Epidermal melanocyte (primary cell): Measurements from ENCODE around the gene LMO7.
A peak's percentile ranks its signal among the peaks of the same experiment; 100 is the strongest.

Experiments
- DNase-seq: peaks from one replicate; pipeline ENCODE4 v3.0.0; 2011; ENCODE audit warnings: low spot score; ENCODE audit not compliant: insufficient read length

LMO7 gene

DNA sequence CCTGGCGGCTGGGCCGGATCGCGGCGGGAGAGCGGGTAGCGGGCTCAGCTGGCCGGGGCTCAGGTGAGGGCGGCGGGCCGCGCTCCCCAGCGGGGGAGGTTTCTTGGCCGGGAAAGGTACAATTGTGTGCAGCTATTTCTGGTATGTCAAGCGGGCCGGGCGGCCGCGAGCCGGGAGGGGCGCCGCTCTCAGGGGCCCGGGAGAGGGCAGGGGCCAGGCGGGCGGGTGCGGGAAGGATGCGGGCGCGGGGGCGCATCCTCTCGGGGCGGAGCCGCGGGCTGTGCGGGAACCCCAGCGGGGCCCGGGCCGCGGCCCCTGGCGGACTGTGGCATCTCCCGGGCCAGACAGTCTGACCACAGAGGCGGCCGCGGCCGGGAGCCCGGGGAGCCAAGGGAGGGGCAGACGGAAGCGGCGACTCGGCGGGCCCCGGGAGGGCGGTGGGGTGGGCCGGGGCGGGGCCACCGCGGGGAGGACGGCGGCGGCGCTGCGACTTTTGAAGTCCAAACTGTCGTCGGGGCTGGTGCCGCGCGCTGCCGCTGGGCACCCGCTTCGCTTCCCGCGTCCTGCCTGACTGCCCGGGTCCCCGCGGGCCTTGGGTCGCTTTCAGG lies at the start of gene LMO7:
LMO7 (plus strand) TSS at position 503 of the 608 bp plus-strand sequence. CDS start 328 bp downstream, outside the sequence.
- DNase-seq = peak; percentile 19

DNA sequence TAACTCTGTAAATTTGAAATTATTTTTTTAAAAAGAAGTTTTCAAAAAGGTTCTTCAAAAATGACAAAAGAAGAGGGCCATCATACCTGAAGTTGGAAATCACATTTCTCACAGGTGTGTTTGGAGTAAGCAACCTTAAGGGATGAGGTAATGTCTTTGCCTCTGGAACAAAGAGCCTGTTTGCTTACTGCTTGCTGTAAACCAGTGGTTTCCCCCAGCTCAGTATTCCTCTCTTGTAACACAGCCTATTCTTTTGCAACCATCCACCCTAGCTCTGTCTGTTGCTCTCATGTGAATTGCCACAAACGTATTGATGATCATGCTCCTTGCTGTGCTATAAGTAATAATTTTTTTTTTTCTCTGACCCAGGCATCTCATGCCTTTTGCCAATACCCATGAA lies 48.5 kb upstream of the LMO7 start:
- no peak for DNase-seq

GRCh38 chr13:75596657-75597182 lies 39.4 kb upstream of the LMO7 start:
- no peak for DNase-seq

DNA sequence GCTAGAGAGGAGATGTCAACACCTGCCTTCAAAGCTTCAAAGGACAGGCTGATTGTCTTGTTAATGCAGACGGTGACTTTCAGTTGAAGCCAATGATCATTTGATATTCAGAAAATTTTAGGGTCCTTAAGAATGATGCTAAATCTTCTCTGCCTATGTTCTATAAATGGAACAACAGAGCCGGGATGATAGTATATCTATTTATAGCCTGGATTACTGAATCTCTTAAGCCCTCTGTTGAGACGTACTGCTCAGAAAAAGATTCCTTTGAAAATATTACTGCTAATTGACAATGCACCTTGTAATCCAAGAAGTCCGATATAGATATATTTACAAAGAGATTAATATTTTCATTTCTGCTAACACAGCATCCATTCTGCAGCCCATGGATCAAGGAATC lies 35.8 kb upstream of the LMO7 start:
- no peak for DNase-seq

GRCh38 chr13:75603038-75603437 lies 33.1 kb upstream of the LMO7 start:
- DNase-seq = no peak

- no peak for DNase-seq
Measured at GRCh38 chr13:75607447-75607846, 28.7 kb upstream of the LMO7 start.

- DNase-seq = no peak
Measured at GRCh38 chr13:75610466-75610865, 25.7 kb upstream of the LMO7 start.

DNA sequence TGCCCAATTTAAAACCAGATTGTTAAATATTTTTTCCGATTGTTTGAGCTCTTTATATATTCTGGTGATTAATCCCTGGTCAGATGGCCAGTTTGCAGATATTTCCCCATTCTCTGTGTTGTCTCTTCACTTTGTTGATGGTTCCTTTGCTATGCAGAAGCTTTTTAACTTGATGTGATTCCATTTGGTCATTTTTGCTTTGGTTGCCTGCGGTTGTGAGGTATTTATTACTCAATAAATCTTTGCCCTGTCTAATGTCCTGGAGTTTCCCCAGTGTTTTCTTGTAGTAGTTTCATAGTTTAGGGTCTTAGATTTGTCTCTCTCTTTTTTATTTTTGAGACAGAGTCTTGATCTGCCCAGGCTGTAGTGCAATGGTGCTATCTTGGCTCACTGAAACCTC lies 23.8 kb upstream of the LMO7 start:
- no peak for DNase-seq

DNA sequence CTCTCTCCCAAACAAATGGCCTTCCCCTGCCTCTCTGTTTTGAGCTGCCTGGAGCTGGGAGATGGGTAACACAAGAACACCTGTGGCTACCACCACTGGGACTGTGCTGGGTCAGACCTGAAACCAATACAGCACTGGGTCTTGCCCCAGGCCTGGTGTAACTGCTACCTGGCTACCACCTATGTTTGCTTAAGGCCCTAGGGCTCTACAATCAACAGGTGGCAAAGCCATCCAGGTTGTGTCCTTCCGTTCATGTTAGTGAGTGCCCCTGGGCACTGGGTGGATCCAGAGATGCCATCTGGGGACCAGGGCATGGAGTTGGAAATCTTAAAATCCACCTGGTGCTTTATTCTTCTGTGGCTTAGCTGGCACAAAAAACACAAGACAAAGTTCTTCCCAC lies 18.9 kb upstream of the LMO7 start:
- DNase-seq = no peak

DNA sequence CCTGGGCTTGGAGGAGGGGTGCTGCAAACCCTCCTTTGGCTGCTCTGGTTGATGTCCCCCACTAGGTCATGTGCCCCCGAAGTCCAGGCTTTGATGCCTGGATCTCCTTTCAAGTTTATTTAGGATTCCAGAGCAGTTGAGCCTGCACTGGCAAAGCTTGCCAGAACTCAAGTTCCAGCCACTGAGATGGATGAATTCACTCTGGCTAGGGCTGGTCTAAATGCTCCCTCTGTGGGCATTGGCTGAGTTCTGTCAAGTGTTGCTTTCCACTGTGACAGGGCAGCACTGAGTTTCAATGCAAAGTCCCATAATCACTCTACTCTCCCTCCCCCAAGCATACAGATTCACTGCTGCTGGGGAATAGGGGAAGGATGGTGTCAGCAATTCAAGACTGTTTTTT lies 17.8 kb upstream of the LMO7 start:
- DNase-seq = no peak

- no peak for DNase-seq
Measured at GRCh38 chr13:75620020-75620419, 16.1 kb upstream of the LMO7 start.

- DNase-seq = no peak
Measured at GRCh38 chr13:75621147-75621546, 15.0 kb upstream of the LMO7 start.

GRCh38 chr13:75628801-75629200 lies 7.3 kb upstream of the LMO7 start:
- DNase-seq = no peak

DNA sequence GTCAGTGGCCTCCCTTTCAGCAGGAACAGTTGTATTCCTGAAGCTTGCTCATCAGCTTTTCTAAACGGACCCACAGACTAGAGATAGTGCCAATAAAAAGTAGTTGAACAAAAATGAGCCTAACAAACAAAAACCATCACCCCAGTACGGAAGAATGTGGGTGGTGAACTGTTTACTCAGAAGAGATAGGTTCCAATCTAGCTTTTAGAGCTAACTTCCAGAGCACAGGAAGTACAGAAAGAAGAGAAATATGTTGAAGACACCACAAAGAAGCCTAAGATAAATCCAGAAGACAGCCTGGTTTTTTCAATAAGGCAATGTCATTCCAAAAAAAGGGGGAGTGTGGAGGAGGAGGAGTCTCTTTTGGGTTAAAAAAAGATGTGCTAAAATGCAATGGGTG lies 2.8 kb upstream of the LMO7 start:
- peak; percentile 38 for DNase-seq

GRCh38 chr13:75635101-75635827 lies 866 bp upstream of the LMO7 start:
- no peak for DNase-seq

DNA sequence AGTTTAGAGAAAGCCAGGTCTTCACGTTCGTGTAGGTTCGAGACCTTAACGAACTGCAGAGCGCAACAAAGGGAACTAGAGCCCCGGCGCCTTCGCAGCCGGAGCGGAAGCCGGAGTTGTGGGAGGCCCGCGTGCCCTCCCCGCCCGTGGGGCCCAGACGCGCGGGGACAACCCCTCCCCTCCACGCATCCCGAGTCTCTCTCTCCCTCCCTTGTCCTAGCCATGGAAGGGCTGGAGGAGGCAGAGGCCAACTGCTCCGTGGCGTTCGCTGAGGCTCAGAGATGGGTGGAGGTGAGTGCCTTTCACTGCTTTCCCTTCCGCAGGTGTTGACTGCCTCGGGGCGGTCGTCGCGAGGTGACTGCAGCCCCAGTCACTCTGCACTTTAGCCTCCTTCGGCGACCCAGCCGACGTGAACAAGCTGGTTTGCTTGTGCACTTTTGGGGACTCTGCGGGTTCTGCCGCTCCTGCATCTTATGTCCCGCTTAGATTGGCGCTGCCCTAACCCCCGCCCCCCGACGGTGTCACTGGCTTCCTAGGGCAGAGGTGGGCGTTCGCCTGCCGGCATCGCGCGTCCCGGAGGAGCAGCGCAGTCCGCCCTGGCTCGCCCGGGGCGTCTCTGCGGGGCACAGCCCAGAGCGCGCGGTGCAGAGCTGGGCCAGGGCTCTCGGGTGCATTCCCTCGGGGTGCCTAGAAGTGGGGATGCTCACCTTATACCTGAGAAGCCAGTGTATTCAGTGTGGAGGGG lies 478 bp downstream of the LMO7 start:
- no peak for DNase-seq

DNA sequence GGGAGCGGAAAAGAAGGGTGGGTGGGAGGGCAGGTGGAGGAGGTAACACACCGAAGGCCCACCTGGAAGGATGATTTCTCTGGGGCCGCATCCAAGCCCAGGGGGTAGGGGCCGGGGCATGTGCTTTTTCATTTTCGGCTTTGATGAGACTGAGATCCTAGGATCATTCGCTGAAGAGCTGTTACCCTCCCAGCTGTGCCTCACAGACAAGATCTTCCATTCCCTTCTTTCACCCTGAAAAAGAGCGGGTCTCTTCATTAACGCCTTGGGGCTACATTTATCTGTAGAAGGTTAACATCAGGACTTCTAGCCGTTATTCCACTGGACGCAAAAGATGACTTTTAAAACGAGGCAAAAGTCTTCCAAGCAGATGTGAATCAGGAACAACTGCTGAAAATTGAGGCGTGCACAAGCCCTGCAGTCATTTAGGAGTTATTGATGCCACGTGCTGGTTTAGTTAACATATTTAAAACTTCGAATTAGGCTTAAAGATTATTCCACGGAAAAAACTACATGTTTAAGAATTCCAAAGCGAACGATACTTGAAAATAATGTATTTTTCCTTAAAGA lies 1.1 kb downstream of the LMO7 start:
- no peak for DNase-seq

GRCh38 chr13:75639454-75639853 lies 3.3 kb downstream of the LMO7 start:
- no peak for DNase-seq

GRCh38 chr13:75641026-75641425 lies 4.9 kb downstream of the LMO7 start:
- DNase-seq = no peak

DNA sequence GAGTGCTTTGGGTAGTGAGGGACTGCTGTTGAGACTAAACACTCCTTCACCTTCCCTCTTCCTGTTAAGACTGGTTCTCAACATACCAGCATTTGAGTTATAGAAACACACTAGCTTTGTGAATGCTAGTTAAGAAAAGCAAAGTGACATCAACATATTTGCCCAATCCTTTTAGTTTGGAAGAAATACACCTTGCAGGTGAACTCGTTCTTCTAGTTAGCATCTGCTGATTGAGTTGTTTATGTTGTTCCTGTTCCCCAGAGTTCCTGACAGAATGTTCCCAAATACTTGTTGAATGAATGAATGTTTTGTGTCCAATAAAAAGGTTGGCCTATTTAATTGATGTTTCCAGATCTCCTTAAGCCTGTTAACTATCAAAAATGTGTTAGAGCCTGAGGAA lies 7.1 kb downstream of the LMO7 start:
- no peak for DNase-seq

DNA sequence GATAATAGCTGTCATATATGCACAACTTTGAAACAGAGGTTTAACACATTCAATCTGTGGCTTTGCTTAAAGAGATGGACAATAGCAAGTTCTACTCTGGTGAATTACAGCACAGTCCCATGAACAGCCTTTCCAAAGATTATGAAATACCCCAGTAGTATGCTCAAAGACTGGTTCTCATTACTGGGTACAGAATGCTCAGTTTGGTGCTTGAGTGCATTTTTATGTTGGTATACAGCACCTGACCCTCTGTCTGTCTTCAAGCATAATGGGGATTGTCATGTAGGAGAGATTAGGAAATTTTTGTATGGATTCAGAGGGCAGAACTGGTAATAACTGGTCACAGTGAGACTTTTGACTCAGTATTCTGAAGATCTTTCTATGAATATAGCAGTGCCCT lies 7.6 kb downstream of the LMO7 start:
- no peak for DNase-seq

DNA sequence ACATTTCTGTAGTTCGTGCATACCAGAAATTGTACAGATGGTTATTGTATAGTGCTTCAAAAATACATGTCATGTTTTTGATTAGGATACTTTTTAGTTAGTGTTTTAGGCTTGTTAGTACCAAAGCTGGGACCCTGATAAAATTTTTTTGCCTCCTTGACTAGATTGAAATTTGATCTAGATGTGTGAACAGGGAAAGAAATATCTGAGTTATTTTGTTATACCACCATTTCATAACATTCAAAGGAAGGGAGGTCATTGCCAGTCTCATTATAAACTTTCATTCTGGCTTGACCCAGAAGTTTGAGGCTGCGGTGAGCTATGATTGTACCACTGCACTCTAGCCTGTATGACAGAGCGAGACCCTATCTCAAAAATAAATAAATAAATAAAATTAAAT lies 9.0 kb downstream of the LMO7 start:
- no peak for DNase-seq
